Measurements from ENCODE around the gene RASAL2. TPM values are rescaled to one million over a fixed set of nuclear protein-coding genes. Genes with fewer than 3 reads are reported as not detected.

Gene RASAL2
- total and polyA plus RNA-seq, 12 donors = 2.4 to 31.5 (median 15.0) TPM

DNA sequence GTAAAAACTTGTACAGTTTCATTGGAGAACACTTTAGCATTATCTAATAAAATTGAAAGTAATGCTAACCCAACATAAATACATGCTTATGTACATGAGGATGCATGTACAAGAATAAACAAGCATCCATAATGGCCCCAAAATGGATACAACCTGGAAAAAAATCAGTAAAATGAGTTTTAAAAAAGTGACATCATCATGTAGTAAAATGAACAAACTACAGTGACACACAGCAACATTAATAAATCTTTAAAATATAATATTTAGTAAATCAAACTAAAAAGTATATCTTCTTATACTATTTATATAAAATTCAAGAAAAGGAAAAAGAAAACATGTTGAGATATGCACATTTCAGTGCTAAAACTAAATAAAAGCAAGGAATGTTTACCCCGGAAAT is 262.4 kb downstream of the RASAL2 start:
- TF ChIP-seq, protein P1, sequence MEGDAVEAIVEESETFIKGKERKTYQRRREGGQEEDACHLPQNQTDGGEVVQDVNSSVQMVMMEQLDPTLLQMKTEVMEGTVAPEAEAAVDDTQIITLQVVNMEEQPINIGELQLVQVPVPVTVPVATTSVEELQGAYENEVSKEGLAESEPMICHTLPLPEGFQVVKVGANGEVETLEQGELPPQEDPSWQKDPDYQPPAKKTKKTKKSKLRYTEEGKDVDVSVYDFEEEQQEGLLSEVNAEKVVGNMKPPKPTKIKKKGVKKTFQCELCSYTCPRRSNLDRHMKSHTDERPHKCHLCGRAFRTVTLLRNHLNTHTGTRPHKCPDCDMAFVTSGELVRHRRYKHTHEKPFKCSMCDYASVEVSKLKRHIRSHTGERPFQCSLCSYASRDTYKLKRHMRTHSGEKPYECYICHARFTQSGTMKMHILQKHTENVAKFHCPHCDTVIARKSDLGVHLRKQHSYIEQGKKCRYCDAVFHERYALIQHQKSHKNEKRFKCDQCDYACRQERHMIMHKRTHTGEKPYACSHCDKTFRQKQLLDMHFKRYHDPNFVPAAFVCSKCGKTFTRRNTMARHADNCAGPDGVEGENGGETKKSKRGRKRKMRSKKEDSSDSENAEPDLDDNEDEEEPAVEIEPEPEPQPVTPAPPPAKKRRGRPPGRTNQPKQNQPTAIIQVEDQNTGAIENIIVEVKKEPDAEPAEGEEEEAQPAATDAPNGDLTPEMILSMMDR (IDR thresholded peaks at IDR 0.05) = no peak
- no peak for TF ChIP-seq POLR2A (IDR thresholded peaks at IDR 0.05)
- intact Hi-C loops (cut with DNase I) = no loop called here
- 96 to 98% (median 97%) methylated on average over 1 of the region's 1 CpG for WGBS, 4 donors
- H3K27me3 ChIP-seq = no peaks in the 10 kb centered on the region
- no peaks in the 10 kb centered on the region for H3K9me3 ChIP-seq (replicated peaks in 1 of 3)
- H3K4me1 ChIP-seq (replicated peaks in 1 of 2) = peaks cover 0 to 8% of the 10 kb centered on the region in 2 donors
- DNase-seq = no peak
- no peak overlapping the region for H3K4me3 ChIP-seq
- H3K36me3 ChIP-seq (replicated peaks in 1 of 2) = no peaks in the 10 kb centered on the region
- no peak overlapping the region for H3K27ac ChIP-seq

DNA sequence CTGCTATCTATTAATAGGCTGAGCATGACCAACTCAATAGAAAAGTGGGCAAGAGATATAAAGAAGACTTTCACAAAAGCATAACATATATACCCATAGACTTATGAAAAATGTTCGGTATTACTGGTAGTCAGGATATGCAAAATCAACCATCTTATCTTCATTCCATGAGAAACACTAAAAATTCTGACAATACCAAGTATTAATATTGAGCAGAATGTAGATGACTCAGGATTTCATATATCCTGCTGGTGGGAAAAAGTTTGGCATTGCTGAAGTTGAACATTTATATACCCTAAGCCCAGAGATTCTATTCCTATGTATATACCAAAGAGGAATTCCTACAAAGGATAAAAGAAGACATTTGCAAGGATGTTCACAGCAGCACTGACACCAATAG is 264.6 kb downstream of the RASAL2 start:
- Histone ChIP-seq H3K4me1 (replicated peaks in 1 of 2) (peaks cover 0 to 8% of the 10 kb centered on the region in 2 donors), H3K36me3 (replicated peaks in 1 of 2) (no peaks in the 10 kb centered on the region), H3K9me3 (replicated peaks in 1 of 3) (no peaks in the 10 kb centered on the region), H3K27me3 (no peaks in the 10 kb centered on the region), H3K4me3 (no peak overlapping the region), H3K27ac (no peak overlapping the region)
- no peak for DNase-seq
- WGBS, 4 donors = 93 to 98% (median 95%) methylated on average over 1 of the region's 1 CpG
- intact Hi-C loops (cut with DNase I) = no loop called here
- TF ChIP-seq, protein P1 (IDR thresholded peaks at IDR 0.05) = no peak
- TF ChIP-seq POLR2A (IDR thresholded peaks at IDR 0.05) = no peak

DNA sequence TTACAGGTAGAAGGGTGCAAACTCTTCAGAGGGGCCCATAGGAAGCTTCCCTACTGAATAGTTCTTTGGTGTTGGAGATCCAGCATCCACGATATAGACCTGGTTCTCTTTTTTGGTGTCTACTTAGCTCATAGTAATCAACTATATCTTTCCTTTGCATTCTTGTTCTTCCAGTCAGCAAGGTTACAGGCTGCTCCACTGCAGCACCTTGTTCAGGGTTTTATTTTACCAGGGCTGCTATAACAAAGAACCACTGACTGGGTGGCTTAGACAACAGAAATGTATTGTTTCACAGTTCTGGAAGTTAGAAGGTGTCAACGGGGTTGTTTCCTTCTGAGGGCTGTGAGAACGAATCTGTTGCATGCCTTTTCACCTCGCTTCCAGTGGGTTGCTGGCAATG is 266.5 kb downstream of the RASAL2 start:
- no peak for TF ChIP-seq POLR2A (IDR thresholded peaks at IDR 0.05)
- TF ChIP-seq, protein P1 (IDR thresholded peaks at IDR 0.05) = no peak
- Histone ChIP-seq H3K4me3 (no peak overlapping the region), H3K9me3 (replicated peaks in 1 of 3) (no peaks in the 10 kb centered on the region), H3K27ac (no peak overlapping the region), H3K27me3 (no peaks in the 10 kb centered on the region), H3K4me1 (replicated peaks in 1 of 2) (peaks cover 0 to 8% of the 10 kb centered on the region in 2 donors), H3K36me3 (replicated peaks in 1 of 2) (no peaks in the 10 kb centered on the region)
- DNase-seq = no peak
- intact Hi-C loops (cut with DNase I) = no loop called here
- WGBS, 4 donors = 85 to 92% (median 90%) methylated on average over 4 of the region's 4 CpGs

- Histone ChIP-seq H3K27me3 (no peaks in the 10 kb centered on the region), H3K36me3 (replicated peaks in 1 of 2) (no peaks in the 10 kb centered on the region), H3K4me3 (no peak overlapping the region), H3K4me1 (replicated peaks in 1 of 2) (peaks cover 0 to 8% of the 10 kb centered on the region in 2 donors), H3K27ac (no peak overlapping the region), H3K9me3 (replicated peaks in 1 of 3) (no peaks in the 10 kb centered on the region)
- TF ChIP-seq, protein P1 (IDR thresholded peaks at IDR 0.05) = no peak
- no peak for TF ChIP-seq POLR2A (IDR thresholded peaks at IDR 0.05)
- intact Hi-C loops (cut with DNase I) = no loop called here
- 91 to 98% (median 96%) methylated on average over 6 of the region's 6 CpGs for WGBS, 4 donors
- DNase-seq = no peak
These were observed 267.9 kb downstream of the RASAL2 start for GRCh38 chr1:178361847-178362246.

Data from adrenal gland (tissue), 12 donors.